ENCODE measurements around the gene FARS2.

The FARS2 gene

GRCh38 chr6:5353971-5354370 lies 92.7 kb downstream of the FARS2 start:
- DNase-seq (ENCODE audit: low read depth), result no peak
- H3K4me3 ChIP-seq (ENCODE audit: low read depth, low read length), result no peak overlapping the region

GRCh38 chr6:5357486-5357885 lies 96.2 kb downstream of the FARS2 start:
- DNase-seq (ENCODE audit: low read depth), result no peak
- no peak overlapping the region for H3K4me3 ChIP-seq (ENCODE audit: low read depth, low read length)

DNA sequence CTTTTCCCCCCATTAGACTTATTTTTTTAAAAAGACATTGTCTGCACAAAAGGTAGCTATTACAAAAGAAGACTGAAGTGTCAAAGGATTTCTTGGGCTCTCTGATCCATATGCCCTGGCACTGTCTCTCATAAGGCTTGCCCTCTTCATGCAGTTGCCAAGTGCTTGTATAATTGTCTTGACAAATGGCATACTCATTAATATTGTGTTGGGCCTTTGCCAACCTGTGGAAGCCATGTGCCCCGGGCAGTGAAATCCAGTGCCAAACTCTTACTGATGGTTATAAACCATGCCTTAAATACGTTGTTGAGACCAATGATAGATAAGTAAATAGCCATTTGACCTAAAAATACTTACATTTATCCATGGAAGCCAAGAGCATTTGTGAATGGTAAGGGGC lies 98.1 kb downstream of the FARS2 start:
- no peak for DNase-seq (ENCODE audit: low read depth)
- H3K4me3 ChIP-seq (ENCODE audit: low read depth, low read length), result no peak overlapping the region

DNA sequence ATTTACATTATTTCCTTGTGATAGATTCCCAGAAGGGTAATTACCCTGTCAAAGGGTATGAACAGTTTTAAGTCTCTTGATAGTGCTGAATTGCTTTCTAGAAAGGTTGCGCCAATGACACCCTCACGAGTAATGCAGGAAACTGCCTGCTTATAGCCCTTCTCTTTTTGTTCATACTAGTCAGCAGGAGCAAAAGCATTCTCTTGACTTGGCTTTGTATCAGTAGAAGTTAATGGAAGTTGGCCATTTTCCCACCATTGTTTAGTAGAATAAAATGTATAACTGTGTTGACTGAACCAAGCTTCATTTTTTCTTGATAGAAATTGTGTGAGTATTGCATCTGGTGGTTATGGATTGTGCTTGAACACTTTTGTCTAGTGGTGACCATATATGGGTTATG lies 100.1 kb downstream of the FARS2 start:
- H3K4me3 ChIP-seq (ENCODE audit: low read depth, low read length), result no peak overlapping the region
- DNase-seq (ENCODE audit: low read depth), result peak; percentile 15

DNA sequence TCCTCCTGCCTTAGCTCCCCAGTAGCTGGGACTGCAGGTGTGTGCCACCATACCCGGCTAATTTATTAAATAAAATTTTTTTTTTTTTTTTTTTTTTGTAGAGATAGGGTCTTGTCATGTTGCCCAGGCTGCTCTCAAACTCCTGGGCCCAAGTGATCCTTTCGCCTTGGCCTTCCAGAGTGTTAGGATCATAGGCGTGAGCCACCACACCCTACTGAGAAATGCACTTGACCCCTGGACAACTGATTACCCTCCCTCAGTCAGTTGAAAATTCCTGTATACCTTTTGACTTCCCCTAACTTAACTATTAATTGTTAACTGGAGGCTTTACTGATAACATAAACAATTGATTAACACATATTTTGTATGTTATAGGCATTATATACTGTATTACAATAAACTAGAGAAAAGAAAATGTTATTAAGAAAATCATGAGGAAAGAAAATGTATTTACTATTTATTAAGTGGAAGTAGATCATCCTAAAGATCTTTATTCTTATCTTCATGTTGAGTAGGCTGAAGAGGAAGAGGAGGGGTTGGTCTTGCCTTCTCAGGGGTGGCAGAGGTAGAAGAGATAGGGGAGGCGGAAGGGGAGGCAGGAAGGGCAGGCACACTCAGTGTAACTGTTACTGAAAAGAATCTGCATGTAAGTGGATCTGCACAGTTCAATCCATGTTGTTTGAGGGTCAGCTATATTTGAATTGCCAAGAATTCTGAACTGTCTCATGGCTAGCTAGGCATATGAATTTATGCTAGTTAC lies 104.3 kb downstream of the FARS2 start:
- DNase-seq (ENCODE audit: low read depth), result no peak
- no peak overlapping the region for H3K4me3 ChIP-seq (ENCODE audit: low read depth, low read length)

DNA sequence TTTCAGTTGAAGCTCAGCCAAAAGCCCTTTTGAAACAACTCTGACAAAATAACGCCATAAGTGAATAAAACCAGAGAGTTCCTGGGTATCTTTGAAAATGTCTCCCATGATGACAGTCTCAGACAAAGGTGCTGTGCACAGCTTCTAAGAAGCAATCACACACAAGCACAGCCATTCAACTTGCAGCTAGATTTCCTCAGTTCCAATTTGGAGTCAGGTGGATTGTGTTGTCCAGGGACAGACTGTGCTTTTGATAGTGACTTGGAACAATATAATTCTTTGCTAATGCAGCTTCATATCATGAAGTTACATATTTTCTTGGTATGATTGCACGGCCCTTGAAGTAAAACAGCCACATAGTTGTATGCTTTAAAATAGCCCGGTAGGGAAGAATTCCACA lies 105.6 kb downstream of the FARS2 start:
- DNase-seq (ENCODE audit: low read depth), result no peak
- H3K4me3 ChIP-seq (ENCODE audit: low read depth, low read length), result no peak overlapping the region

GRCh38 chr6:5367510-5367909 lies 106.2 kb downstream of the FARS2 start:
- no peak overlapping the region for H3K4me3 ChIP-seq (ENCODE audit: low read depth, low read length)
- no peak for DNase-seq (ENCODE audit: low read depth)

DNA sequence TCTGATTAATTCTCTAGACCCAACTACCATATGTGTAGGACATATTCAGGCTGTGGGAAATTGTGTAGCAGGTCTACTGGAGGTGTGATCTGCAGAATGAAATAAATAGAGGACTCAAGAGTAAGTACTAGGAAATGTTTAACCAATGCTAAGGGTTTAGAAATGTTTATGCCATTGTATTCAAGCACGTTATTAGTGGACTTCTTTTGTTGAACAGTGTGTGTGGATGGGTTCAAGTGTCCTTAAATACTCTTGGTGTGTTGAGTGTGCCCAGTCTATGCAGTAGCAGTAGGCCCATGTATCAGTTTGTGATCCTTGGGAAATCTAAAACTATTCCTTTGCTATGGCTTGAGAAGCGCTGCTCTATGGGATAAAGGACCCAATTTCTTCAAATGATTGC lies 112.1 kb downstream of the FARS2 start:
- no peak for DNase-seq (ENCODE audit: low read depth)

DNA sequence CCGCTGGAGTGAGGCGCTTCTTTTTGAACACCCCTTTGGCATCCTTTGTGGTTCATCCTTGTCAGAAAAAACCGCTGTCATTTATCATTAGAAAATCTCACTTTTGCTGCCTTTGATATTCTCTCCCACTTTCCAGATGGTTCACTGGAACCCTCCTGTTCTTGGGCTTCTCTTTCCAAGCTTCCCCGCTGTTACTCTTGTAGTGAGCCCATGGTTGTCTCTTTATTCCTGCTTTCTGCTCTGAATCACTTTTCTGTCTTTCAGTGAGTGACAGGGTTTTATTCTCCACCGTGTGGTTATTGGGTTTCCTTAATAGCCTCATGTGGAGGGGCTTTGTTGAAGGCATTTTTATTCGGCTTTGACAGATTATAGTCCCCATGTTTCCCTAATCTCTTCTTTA lies 117.0 kb downstream of the FARS2 start:
- H3K4me3 ChIP-seq (ENCODE audit: low read depth, low read length), result no peak overlapping the region
- DNase-seq (ENCODE audit: low read depth), result no peak

More for the DNA sequence above, 112.1 kb downstream of the FARS2 start:
- H3K4me3 ChIP-seq (ENCODE audit: low read depth, low read length), result no peak overlapping the region

GRCh38 chr6:5379647-5380242 lies 118.4 kb downstream of the FARS2 start:
- DNase-seq (ENCODE audit: low read depth), result no peak
- no peak overlapping the region for H3K4me3 ChIP-seq (ENCODE audit: low read depth, low read length)

DNA sequence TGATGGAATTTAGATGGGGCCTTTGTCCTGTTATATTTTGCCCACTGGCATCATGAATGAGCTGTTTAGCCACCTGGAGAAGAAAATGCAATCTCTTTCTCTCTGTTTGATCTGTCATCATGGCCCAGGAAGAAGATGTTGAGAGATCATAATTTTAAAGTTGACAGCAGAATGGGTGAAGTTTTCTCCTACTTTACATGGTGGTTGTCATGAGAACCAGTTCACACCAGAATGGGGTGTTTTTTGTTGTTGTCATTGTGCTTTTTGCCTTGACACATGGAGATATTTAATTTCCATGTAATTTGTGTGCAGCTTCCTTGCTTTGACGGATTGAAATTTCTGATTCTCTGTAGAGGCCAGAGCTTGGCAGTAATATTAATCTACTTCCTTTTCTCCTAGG lies 122.5 kb downstream of the FARS2 start:
- no peak overlapping the region for H3K4me3 ChIP-seq (ENCODE audit: low read depth, low read length)
- DNase-seq (ENCODE audit: low read depth), result no peak

GRCh38 chr6:5384276-5384675 lies 123.0 kb downstream of the FARS2 start:
- no peak for DNase-seq (ENCODE audit: low read depth)
- no peak overlapping the region for H3K4me3 ChIP-seq (ENCODE audit: low read depth, low read length)

GRCh38 chr6:5388326-5388725 lies 127.0 kb downstream of the FARS2 start:
- H3K4me3 ChIP-seq (ENCODE audit: low read depth, low read length), result no peak overlapping the region
- DNase-seq (ENCODE audit: low read depth), result no peak

DNA sequence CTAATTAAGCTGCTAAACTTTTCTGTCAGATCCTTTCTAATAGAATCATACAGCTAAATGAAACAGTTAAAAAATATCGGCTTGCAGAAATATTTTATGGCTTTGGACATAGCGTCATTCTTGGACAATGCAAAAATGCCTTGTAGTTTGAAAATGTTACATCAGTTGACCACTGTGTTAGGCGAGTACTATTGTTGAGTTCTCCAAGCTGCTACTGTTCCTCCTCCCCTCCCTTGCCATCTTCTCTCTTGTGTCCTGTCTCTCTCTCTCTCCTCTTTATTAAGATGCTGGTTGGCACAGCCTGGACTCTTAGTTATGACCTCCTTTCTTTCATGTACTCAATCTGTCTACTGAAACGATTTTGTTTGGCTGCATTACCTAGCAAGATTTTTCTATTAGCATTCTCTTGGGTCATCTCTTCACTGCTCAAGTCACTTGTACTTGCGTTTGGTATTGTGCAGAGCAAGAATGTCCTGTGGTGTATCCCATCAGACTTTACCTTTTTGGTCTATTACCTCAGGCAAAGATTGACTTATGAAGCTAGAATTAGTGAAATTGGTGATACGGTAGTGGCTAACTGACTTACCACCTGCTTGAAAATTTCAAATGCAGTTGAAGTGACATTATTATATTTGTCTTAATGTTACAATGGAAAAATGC lies 127.9 kb downstream of the FARS2 start:
- no peak for DNase-seq (ENCODE audit: low read depth)
- H3K4me3 ChIP-seq (ENCODE audit: low read depth, low read length), result no peak overlapping the region

GRCh38 chr6:5390177-5390576 lies 128.9 kb downstream of the FARS2 start:
- no peak overlapping the region for H3K4me3 ChIP-seq (ENCODE audit: low read depth, low read length)
- DNase-seq (ENCODE audit: low read depth), result no peak

GRCh38 chr6:5394280-5394679 lies 133.0 kb downstream of the FARS2 start:
- DNase-seq (ENCODE audit: low read depth), result no peak

GRCh38 chr6:5395719-5396118 lies 134.4 kb downstream of the FARS2 start:
- DNase-seq (ENCODE audit: low read depth), result no peak
- H3K4me3 ChIP-seq (ENCODE audit: low read depth, low read length), result no peak overlapping the region

More at GRCh38 chr6:5394280-5394679, 133.0 kb downstream of the FARS2 start:
- no peak overlapping the region for H3K4me3 ChIP-seq (ENCODE audit: low read depth, low read length)

GRCh38 chr6:5398530-5398929 lies 137.2 kb downstream of the FARS2 start:
- H3K4me3 ChIP-seq (ENCODE audit: low read depth, low read length), result no peak overlapping the region
- DNase-seq (ENCODE audit: low read depth), result peak; percentile 14

DNA sequence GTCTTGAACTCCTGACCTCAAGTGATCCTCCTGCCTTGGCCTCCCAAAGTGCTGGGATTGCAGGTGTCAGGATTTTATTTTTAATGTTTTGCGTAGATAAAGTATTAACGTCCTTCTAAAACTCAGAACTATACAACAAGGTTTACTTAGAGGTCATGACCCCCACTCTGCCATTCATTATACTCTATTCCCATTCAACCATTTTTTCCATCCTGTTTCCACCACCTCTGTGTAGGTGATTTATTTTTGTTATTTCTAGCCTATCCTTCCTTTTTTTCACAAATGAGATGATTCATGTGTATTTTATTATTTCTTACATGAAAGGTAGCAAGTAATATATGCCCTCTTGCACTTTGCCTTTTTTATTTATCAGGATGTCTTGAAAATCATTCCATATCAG lies 138.1 kb downstream of the FARS2 start:
- H3K4me3 ChIP-seq (ENCODE audit: low read depth, low read length), result no peak overlapping the region
- no peak for DNase-seq (ENCODE audit: low read depth)

DNA sequence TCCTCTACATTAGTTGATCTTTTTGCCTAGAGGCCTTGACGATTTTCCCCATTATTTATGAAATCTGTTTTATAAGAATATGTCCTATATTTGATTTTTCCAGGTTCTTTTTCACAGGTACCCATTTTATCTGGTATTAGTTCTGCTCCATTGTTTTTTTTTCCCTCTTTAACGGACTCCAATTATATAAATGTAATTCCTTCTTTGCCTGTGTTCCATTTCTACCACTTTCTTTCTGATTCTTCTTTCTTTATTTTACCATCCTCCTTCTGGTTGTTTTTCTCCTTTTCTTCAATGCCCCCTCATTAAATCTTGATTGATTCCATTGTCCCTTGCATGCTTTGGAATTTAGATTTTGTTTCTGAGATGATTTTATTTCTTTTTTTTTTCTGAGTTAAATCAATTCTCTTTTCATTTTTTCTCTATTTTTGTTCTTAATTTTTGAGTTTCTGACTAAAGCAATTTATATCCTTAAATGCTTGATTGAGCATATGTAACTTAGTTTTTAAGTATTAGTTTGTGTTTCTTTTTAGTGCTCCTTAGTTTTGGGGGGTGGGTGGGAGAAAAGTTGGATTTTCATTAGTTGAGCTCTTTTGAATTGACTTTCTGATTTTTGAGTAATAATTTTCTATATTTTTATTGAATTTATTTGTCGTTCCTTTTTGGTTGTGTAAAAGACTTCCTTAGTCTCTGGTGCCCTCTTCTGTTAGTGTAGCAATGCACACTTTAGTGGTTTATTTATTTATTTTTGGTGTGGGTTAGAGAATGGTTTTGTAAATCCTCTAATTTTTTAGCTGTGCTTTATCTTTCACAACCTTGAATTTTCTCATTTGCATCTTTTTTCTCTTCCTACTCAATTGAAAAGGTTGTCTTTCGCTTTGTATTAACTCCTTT lies 140.8 kb downstream of the FARS2 start:
- H3K4me3 ChIP-seq (ENCODE audit: low read depth, low read length), result no peak overlapping the region
- DNase-seq (ENCODE audit: low read depth), result no peak

Measured in skeletal muscle cell (primary cell).